Measurements from ENCODE around the gene TYRP1. TPM values are rescaled to one million over a fixed set of nuclear protein-coding genes. Genes with fewer than 3 reads are reported as not detected.

Gene TYRP1
- polyA plus RNA-seq (2013, experiment 1 of 4): 0.81 TPM
- 0.84 TPM for polyA plus RNA-seq (2013, experiment 2 of 4)
- 0.69 TPM for polyA plus RNA-seq (2013, experiment 3 of 4)
- 0.53 TPM for polyA plus RNA-seq (2013, experiment 4 of 4)

DNA sequence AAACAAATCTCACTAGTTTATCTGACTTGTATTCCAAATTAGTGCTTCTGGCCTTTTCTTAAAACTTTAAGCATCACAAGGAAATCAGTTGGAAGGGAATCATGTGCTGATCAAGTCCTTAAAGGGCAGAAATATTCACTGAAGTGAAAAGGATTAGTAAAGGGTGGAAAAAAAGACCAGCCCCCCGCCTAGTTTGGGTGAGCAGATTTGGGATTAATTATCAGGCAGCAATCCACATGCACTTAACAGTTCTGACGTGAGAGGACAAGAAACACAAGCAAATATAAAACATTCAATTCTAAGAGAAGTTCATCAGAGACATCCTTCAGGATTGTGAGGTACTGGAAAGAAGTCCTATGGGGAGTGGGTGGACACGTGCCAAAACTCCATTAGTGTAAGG, at the start of gene TYRP1:
Gene TYRP1 (plus strand): TSS at position 245 of the 400 bp plus-strand sequence. CDS start 612 bp downstream, outside the sequence.
- Histone ChIP-seq H3K27ac (ENCODE audit: insufficient read depth, low read depth, low read length, poor library complexity, severe bottlenecking) (no peak within 1 kb of the TSS), H3K4me1 (ENCODE audit: control insufficient read depth, insufficient read depth, low read length) (no peaks in the 10 kb centered on the region), H3K36me3 (ENCODE audit: control insufficient read depth, insufficient read depth, low read length) (no peaks in the 10 kb centered on the region), H3K9me3 (ENCODE audit: control insufficient read depth, low read length) (no peaks in the 10 kb centered on the region), H3K4me3 (ENCODE audit: insufficient read depth, low read depth, low read length) (no peak within 1 kb of the TSS), H3K27me3 (ENCODE audit: control insufficient read depth, insufficient read depth, low read length, poor library complexity, severe bottlenecking) (no peaks in the 10 kb centered on the region)
- 94 to 100% methylated on average over 2 to 3 of the region's 3 CpGs for WGBS, 2 experiments

DNA sequence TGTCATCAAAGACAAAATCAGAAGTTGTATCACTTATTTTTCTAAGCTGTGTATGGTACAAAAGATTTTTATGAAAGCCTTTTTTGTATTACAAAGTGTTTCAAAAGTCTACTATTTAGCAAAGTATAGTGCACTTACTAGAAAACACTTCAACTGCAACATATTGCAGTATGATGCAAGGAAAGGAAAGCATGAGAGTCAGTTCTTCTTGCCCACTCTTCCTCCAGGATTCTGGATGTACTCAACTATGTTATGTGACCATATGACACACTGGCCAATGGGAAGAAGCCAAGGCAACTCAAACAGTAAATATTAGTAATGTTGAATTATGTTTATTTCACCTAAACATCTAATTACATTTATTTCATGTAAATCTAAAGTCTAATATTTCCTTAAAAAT, 49.5 kb upstream of the TYRP1 start:
- H3K27ac ChIP-seq (ENCODE audit: insufficient read depth, low read depth, low read length, poor library complexity, severe bottlenecking): no peak overlapping the region
- no peak overlapping the region for H3K4me3 ChIP-seq (ENCODE audit: insufficient read depth, low read depth, low read length)
- no peaks in the 10 kb centered on the region for H3K4me1 ChIP-seq (ENCODE audit: control insufficient read depth, insufficient read depth, low read length)
- no peaks in the 10 kb centered on the region for H3K27me3 ChIP-seq (ENCODE audit: control insufficient read depth, insufficient read depth, low read length, poor library complexity, severe bottlenecking)
- no peaks in the 10 kb centered on the region for H3K9me3 ChIP-seq (ENCODE audit: control insufficient read depth, low read length)
- no peaks in the 10 kb centered on the region for H3K36me3 ChIP-seq (ENCODE audit: control insufficient read depth, insufficient read depth, low read length)

- no peaks in the 10 kb centered on the region for H3K4me1 ChIP-seq (ENCODE audit: control insufficient read depth, insufficient read depth, low read length)
- no peaks in the 10 kb centered on the region for H3K36me3 ChIP-seq (ENCODE audit: control insufficient read depth, insufficient read depth, low read length)
- no peaks in the 10 kb centered on the region for H3K27me3 ChIP-seq (ENCODE audit: control insufficient read depth, insufficient read depth, low read length, poor library complexity, severe bottlenecking)
- 96 to 100% methylated on average over 1 of the region's 1 CpG for WGBS, 2 experiments
- no peak overlapping the region for H3K27ac ChIP-seq (ENCODE audit: insufficient read depth, low read depth, low read length, poor library complexity, severe bottlenecking)
- H3K9me3 ChIP-seq (ENCODE audit: control insufficient read depth, low read length): no peaks in the 10 kb centered on the region
- H3K4me3 ChIP-seq (ENCODE audit: insufficient read depth, low read depth, low read length): no peak overlapping the region
Observed at GRCh38 chr9:12648925-12649324, 44.3 kb upstream of the TYRP1 start.

DNA sequence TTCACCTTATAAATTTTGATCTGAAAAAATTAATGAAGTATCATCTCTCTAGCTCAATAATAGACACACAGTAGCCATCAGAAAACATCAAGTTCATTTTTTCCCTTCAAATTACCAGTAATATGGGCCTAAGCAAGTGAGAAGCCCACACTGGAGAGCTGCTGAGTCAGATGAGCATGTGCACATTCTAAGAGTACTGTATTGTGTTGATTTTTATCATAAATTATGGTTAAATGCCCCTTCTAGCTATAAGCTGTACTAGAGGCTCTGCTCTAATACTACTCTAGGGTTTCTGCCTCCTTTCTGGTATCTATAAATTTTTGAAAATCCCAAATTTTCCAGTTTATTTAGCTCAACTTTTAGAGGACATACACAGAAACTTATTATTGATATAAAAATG, 42.1 kb upstream of the TYRP1 start:
- Histone ChIP-seq H3K27me3 (ENCODE audit: control insufficient read depth, insufficient read depth, low read length, poor library complexity, severe bottlenecking) (no peaks in the 10 kb centered on the region), H3K9me3 (ENCODE audit: control insufficient read depth, low read length) (no peaks in the 10 kb centered on the region)

GRCh38 chr9:12652973-12653372, 40.2 kb upstream of the TYRP1 start:
- H3K9me3 ChIP-seq (ENCODE audit: control insufficient read depth, low read length): no peaks in the 10 kb centered on the region

More for the DNA sequence above, 42.1 kb upstream of the TYRP1 start:
- Histone ChIP-seq H3K4me1 (ENCODE audit: control insufficient read depth, insufficient read depth, low read length) (no peaks in the 10 kb centered on the region), H3K36me3 (ENCODE audit: control insufficient read depth, insufficient read depth, low read length) (no peaks in the 10 kb centered on the region), H3K4me3 (ENCODE audit: insufficient read depth, low read depth, low read length) (no peak overlapping the region), H3K27ac (ENCODE audit: insufficient read depth, low read depth, low read length, poor library complexity, severe bottlenecking) (no peak overlapping the region)

GRCh38 chr9:12656803-12657202, 36.4 kb upstream of the TYRP1 start:
- Histone ChIP-seq H3K4me3 (ENCODE audit: insufficient read depth, low read depth, low read length) (no peak overlapping the region), H3K9me3 (ENCODE audit: control insufficient read depth, low read length) (no peaks in the 10 kb centered on the region), H3K27ac (ENCODE audit: insufficient read depth, low read depth, low read length, poor library complexity, severe bottlenecking) (no peak overlapping the region), H3K36me3 (ENCODE audit: control insufficient read depth, insufficient read depth, low read length) (no peaks in the 10 kb centered on the region), H3K4me1 (ENCODE audit: control insufficient read depth, insufficient read depth, low read length) (no peaks in the 10 kb centered on the region), H3K27me3 (ENCODE audit: control insufficient read depth, insufficient read depth, low read length, poor library complexity, severe bottlenecking) (no peaks in the 10 kb centered on the region)
- WGBS, 2 experiments: 91 to 96% methylated on average over 2 of the region's 2 CpGs

More at GRCh38 chr9:12652973-12653372, 40.2 kb upstream of the TYRP1 start:
- Histone ChIP-seq H3K4me3 (ENCODE audit: insufficient read depth, low read depth, low read length) (no peak overlapping the region), H3K27me3 (ENCODE audit: control insufficient read depth, insufficient read depth, low read length, poor library complexity, severe bottlenecking) (no peaks in the 10 kb centered on the region), H3K4me1 (ENCODE audit: control insufficient read depth, insufficient read depth, low read length) (no peaks in the 10 kb centered on the region), H3K27ac (ENCODE audit: insufficient read depth, low read depth, low read length, poor library complexity, severe bottlenecking) (no peak overlapping the region), H3K36me3 (ENCODE audit: control insufficient read depth, insufficient read depth, low read length) (no peaks in the 10 kb centered on the region)
- WGBS, 2 experiments: 70 to 73% methylated on average over 2 of the region's 2 CpGs

DNA sequence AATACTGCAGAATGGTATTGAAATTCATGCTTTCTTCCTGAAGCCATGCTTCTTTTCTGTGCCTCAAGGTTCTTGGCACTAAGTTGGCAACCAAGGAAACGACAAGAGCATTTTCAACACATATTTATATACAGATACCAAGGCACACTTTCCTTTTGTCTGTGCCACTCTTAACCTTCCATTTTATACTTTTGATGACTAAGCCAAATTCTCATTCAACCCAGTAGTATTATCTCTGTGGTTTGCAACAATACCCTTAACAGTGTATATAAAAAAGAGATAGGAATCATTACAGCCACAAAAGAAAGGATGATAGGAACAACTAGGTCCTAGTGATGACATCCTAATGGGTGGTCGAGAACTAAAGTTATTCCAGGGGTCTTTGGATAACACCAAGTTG, 36.0 kb upstream of the TYRP1 start:
- 93 to 97% methylated on average over 2 of the region's 2 CpGs for WGBS, 2 experiments

DNA sequence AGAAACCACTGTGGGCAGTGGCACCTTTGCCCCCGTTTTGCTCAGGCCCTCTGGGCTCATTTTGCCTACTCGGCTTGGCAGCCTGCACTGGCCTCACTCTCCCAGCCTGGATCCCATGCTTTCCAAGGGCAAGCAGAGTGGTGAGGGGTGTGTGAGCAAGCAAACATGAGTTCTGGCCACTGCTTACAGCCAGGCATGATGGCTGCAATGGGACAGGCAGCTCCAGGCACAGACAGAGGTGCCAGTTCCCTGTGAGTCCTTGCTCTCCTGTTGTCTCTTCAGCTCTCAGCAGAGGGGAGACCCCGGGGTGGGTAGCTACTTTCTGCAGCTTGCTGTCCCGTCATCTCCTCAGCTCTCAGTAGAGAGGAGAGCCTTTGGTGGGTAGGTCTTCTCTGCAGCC, 35.2 kb upstream of the TYRP1 start:
- no peak overlapping the region for H3K27ac ChIP-seq (ENCODE audit: insufficient read depth, low read depth, low read length, poor library complexity, severe bottlenecking)
- 91 to 97% methylated on average over 4 of the region's 4 CpGs for WGBS, 2 experiments
- H3K36me3 ChIP-seq (ENCODE audit: control insufficient read depth, insufficient read depth, low read length): no peaks in the 10 kb centered on the region
- no peaks in the 10 kb centered on the region for H3K4me1 ChIP-seq (ENCODE audit: control insufficient read depth, insufficient read depth, low read length)
- no peak overlapping the region for H3K4me3 ChIP-seq (ENCODE audit: insufficient read depth, low read depth, low read length)
- H3K27me3 ChIP-seq (ENCODE audit: control insufficient read depth, insufficient read depth, low read length, poor library complexity, severe bottlenecking): no peaks in the 10 kb centered on the region
- H3K9me3 ChIP-seq (ENCODE audit: control insufficient read depth, low read length): no peaks in the 10 kb centered on the region

More for the DNA sequence above, 36.0 kb upstream of the TYRP1 start:
- H3K36me3 ChIP-seq (ENCODE audit: control insufficient read depth, insufficient read depth, low read length): no peaks in the 10 kb centered on the region
- H3K27me3 ChIP-seq (ENCODE audit: control insufficient read depth, insufficient read depth, low read length, poor library complexity, severe bottlenecking): no peaks in the 10 kb centered on the region
- H3K4me1 ChIP-seq (ENCODE audit: control insufficient read depth, insufficient read depth, low read length): no peaks in the 10 kb centered on the region
- H3K4me3 ChIP-seq (ENCODE audit: insufficient read depth, low read depth, low read length): no peak overlapping the region
- H3K27ac ChIP-seq (ENCODE audit: insufficient read depth, low read depth, low read length, poor library complexity, severe bottlenecking): no peak overlapping the region
- no peaks in the 10 kb centered on the region for H3K9me3 ChIP-seq (ENCODE audit: control insufficient read depth, low read length)

GRCh38 chr9:12658531-12659209, 34.5 kb upstream of the TYRP1 start:
- no peaks in the 10 kb centered on the region for H3K27me3 ChIP-seq (ENCODE audit: control insufficient read depth, insufficient read depth, low read length, poor library complexity, severe bottlenecking)
- no peaks in the 10 kb centered on the region for H3K9me3 ChIP-seq (ENCODE audit: control insufficient read depth, low read length)
- H3K27ac ChIP-seq (ENCODE audit: insufficient read depth, low read depth, low read length, poor library complexity, severe bottlenecking): no peak overlapping the region
- H3K4me3 ChIP-seq (ENCODE audit: insufficient read depth, low read depth, low read length): no peak overlapping the region
- H3K36me3 ChIP-seq (ENCODE audit: control insufficient read depth, insufficient read depth, low read length): no peaks in the 10 kb centered on the region
- no peaks in the 10 kb centered on the region for H3K4me1 ChIP-seq (ENCODE audit: control insufficient read depth, insufficient read depth, low read length)
- 94% methylated on average over 10 of the region's 10 CpGs for WGBS, 2 experiments

DNA sequence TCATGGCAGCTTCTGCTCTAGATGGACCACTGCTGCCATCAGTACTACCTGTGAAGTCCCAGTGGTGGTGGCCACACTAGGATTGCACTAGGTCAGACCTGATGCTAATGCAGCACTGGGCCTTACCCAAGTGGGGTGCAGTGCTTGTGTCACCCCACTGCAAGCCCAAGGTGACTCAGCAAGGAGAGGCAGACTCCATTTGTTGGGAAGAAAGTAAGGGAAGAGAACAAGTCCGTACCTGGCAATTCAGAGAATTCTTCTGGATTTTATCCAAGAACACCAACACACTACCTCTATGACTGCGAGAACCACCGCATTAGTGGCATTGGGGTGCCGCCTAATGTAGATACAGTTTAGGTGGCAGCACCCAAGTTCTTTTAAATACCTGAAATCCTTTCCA, 34.0 kb upstream of the TYRP1 start:
- Histone ChIP-seq H3K27ac (ENCODE audit: insufficient read depth, low read depth, low read length, poor library complexity, severe bottlenecking) (no peak overlapping the region), H3K27me3 (ENCODE audit: control insufficient read depth, insufficient read depth, low read length, poor library complexity, severe bottlenecking) (no peaks in the 10 kb centered on the region), H3K4me1 (ENCODE audit: control insufficient read depth, insufficient read depth, low read length) (no peaks in the 10 kb centered on the region), H3K4me3 (ENCODE audit: insufficient read depth, low read depth, low read length) (no peak overlapping the region), H3K9me3 (ENCODE audit: control insufficient read depth, low read length) (no peaks in the 10 kb centered on the region), H3K36me3 (ENCODE audit: control insufficient read depth, insufficient read depth, low read length) (no peaks in the 10 kb centered on the region)
- WGBS, 2 experiments: 91 to 92% methylated on average over 4 of the region's 4 CpGs
